Measurements from ENCODE around the gene TAS1R3. TPM values are rescaled to one million over a fixed set of nuclear protein-coding genes. Genes with fewer than 3 reads are reported as not detected.

Gene TAS1R3
- total and polyA plus RNA-seq, 2 donors (not counting 1 experiment from before 2014, with no cell fraction given), result 4.1 to 11.7 TPM

GRCh38 chr1:1371364-1371745 is 40.3 kb downstream of the TAS1R3 start:
- ChIA-PET CTCF (interaction anchor here (0.6 to 3.2 kb wide), 14 partner anchors 10 to 388 kb away, joined by 3 to 16 read pairs (median 4); partner anchors contain the start of gene CCNL2), POLR2A (no interaction called here)
- Histone ChIP-seq H3K4me1 (ENCODE audit: control insufficient read depth in 2 of 2, insufficient read depth in 2 of 2, low read length in 2 of 2) (peaks cover 19 to 37% of the 10 kb centered on the region in 2 donors), H3K4me3 (ENCODE audit: control extremely low read depth in 1 of 5, extremely low read depth in 1 of 5, insufficient read depth in 1 of 5, low read depth in 2 of 5, low read length in 4 of 5) (no peak overlapping the region), H3K9me3 (ENCODE audit: control extremely low read depth in 1 of 3, control insufficient read depth in 2 of 3, insufficient read depth in 1 of 3, low read length in 2 of 3) (peaks cover 0 to 10% (median 0%) of the 10 kb centered on the region in 3 donors), H3K9ac (ENCODE audit: low read length) (no peak overlapping the region), H3K36me3 (replicated peaks in 1 of 2; ENCODE audit: control extremely low read depth in 1 of 2, control insufficient read depth in 1 of 2, extremely low read depth in 1 of 2, insufficient read depth in 2 of 2, low read length in 1 of 2) (peaks cover 0 to 10% of the 10 kb centered on the region in 2 experiments), H3K27ac (ENCODE audit: low read length in 2 of 2) (no peak overlapping the region), H3K27me3 (replicated peaks in 1 of 4; ENCODE audit: control extremely low read depth in 1 of 4, control insufficient read depth in 3 of 4, insufficient read depth in 4 of 4, low read length in 3 of 4) (no peaks in the 10 kb centered on the region), H4K20me1 (ENCODE audit: control insufficient read depth, insufficient read depth, low read length, poor library complexity, severe bottlenecking) (peaks cover 21% of the 10 kb centered on the region), H2AFZ (ENCODE audit: insufficient read depth, low read depth, low read length, poor library complexity, severe bottlenecking) (no peak overlapping the region), H3K4me2 (replicated peaks; ENCODE audit: low read depth, low read length, poor library complexity, severe bottlenecking) (peak overlapping the region; percentile 58), H3K79me2 (ENCODE audit: control insufficient read depth, insufficient read depth, low read length) (peaks cover 15% of the 10 kb centered on the region)
- Mint-ChIP-seq H3K27me3 (no peaks in the 10 kb centered on the region), H3K4me3 (no peak overlapping the region), H3K9me3 (ENCODE audit: insufficient read depth) (no peaks in the 10 kb centered on the region), H3K27ac (no peak overlapping the region), H3K4me1 (peaks cover 11% of the 10 kb centered on the region)
- TF ChIP-seq CTCF (IDR thresholded peaks at IDR 0.05) (no peak), EZH2 (IDR thresholded peaks at IDR 0.05; ENCODE audit: borderline replicate concordance, insufficient read depth, low read depth, low read length, poor library complexity, severe bottlenecking) (no peak)
- WGBS (ENCODE audit: insufficient coverage), result 11% methylated on average over 11 of the region's 12 CpGs
- peak; percentile 52 for DNase-seq
- intact Hi-C loops (cut with micrococcal nuclease), result no loop called here
- ATAC-seq (ENCODE audit: low read depth), result no peak
